WERI-Rb-1 (cell line): ENCODE results near the gene IPPK.
A peak's percentile ranks its signal among the peaks of the same experiment; 100 is the strongest.

Experiments used
- DNase-seq: peaks from one replicate; pipeline ENCODE4 v3.0.0-alpha.2; 2020
- H3K27ac ChIP-seq: fragments of 250-450 bp; sonication (Bioruptor Pico); 2 replicates; pipeline ENCODE4 v1.5.1; 2020; ENCODE audit warnings: mild to moderate bottlenecking, moderate library complexity
- H3K27me3 ChIP-seq: fragments of 250-450 bp; sonication (Bioruptor Pico); 2 replicates; pipeline ENCODE4 v1.5.1; 2021; ENCODE audit warnings: mild to moderate bottlenecking, low read depth, moderate library complexity; ENCODE audit not compliant: insufficient read depth, severe bottlenecking
- H3K36me3 ChIP-seq: fragments of 250-450 bp; sonication (Bioruptor Pico); 2 replicates; pipeline ENCODE4 v1.5.1; 2020; ENCODE audit warnings: mild to moderate bottlenecking, moderate library complexity
- H3K4me3 ChIP-seq: 2 replicates; pipeline ENCODE4 v1.5.1; 2011; ENCODE audit warnings: low read depth, mild to moderate bottlenecking, control low read depth, low read length
- H3K9me3 ChIP-seq: fragments of 250-450 bp; sonication (Bioruptor Pico); 2 replicates; pipeline ENCODE4 v1.5.1; 2021; ENCODE audit warnings: mild to moderate bottlenecking, moderate library complexity; ENCODE audit not compliant: severe bottlenecking
- CTCF ChIP-seq: IDR thresholded peaks from 2 replicates; pipeline ENCODE4 v1.5.1; 2011; ENCODE audit warnings: low read depth, mild to moderate bottlenecking, control low read depth, inconsistent platforms, low read length

IPPK gene

GRCh38 chr9:92613268-92614122 is 56.4 kb downstream of the IPPK start:
- Histone ChIP-seq H3K4me3 (no peak overlapping the region), H3K9me3 (no peaks in the 10 kb centered on the region), H3K27me3 (no peaks in the 10 kb centered on the region), H3K36me3 (peaks cover 42% of the 10 kb centered on the region), H3K27ac (no peak overlapping the region)
- TF ChIP-seq CTCF = no peak
- DNase-seq = no peak

GRCh38 chr9:92612816-92613215 is 57.1 kb downstream of the IPPK start:
- no peak for TF ChIP-seq CTCF
- H3K36me3 ChIP-seq = peaks cover 42% of the 10 kb centered on the region
- H3K27me3 ChIP-seq = no peaks in the 10 kb centered on the region

DNA sequence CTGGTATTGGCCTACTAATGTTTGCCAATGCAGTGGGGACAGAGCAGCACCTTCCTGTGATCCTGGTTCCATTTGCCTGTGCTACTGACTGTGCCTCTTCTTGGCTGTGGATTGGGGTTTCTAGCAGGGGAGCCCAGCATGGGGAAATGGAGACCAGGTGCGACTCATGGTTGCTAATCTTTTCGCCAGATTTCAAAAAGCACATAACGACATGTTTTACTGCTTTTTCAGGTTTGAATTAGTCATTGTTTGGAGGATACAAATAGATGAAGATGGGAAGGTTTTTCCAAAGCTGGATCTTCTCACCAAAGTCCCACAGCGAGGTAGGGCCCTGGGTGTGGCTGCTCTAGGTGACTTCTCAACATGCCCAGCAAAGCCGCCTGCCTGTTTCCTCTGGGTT is 57.6 kb downstream of the IPPK start:
- no peak for DNase-seq
- H3K27ac ChIP-seq = peak overlapping the region; percentile 50
- no peaks in the 10 kb centered on the region for H3K27me3 ChIP-seq
- H3K36me3 ChIP-seq = peaks cover 42% of the 10 kb centered on the region
- no peaks in the 10 kb centered on the region for H3K9me3 ChIP-seq
- no peak overlapping the region for H3K4me3 ChIP-seq
- TF ChIP-seq CTCF = no peak

More at GRCh38 chr9:92612816-92613215, 57.1 kb downstream of the IPPK start:
- Histone ChIP-seq H3K9me3 (no peaks in the 10 kb centered on the region), H3K4me3 (no peak overlapping the region), H3K27ac (no peak overlapping the region)
- no peak for DNase-seq

DNA sequence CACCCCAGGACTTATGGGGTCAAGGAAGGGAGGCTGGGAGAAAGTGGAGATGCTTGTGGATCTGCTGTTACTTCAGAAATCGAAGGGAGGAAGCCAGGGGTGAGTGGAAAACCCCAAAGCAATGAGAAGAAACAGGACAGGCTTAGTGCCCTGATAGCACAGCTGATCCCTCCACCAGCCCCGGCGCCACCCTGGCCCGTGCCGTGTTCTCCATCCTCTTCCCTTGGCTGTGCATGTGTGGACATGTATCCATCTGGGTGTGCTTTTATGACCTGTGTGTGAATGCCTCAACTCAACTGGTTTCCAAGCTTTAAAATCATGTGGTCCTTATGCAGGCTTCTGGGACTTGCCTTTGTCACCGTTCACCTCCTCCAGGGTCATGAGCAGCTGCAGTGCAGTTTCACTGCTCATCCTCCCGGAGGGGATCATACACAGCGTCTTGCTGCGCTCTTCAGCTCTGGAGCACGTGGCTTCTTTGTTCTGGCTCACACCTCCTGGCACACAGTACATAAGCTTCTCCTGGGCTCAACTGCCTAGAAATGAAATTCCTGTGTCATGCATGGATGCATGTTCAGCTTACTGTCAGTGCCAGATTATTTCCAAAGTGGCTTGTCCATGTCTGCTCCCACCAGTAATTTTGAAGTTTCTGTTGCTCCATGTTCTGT is 58.2 kb downstream of the IPPK start:
- Histone ChIP-seq H3K27me3 (no peaks in the 10 kb centered on the region), H3K27ac (peak overlapping the region; percentile 50), H3K9me3 (no peaks in the 10 kb centered on the region), H3K36me3 (peaks cover 37% of the 10 kb centered on the region), H3K4me3 (no peak overlapping the region)
- no peak for TF ChIP-seq CTCF
- DNase-seq = peak; percentile 46

GRCh38 chr9:92610470-92611420 is 59.2 kb downstream of the IPPK start:
- DNase-seq = peak; percentile 19
- no peak overlapping the region for H3K4me3 ChIP-seq
- H3K36me3 ChIP-seq = peaks cover 28% of the 10 kb centered on the region
- no peaks in the 10 kb centered on the region for H3K27me3 ChIP-seq
- peak overlapping the region; percentile 83 for H3K27ac ChIP-seq
- TF ChIP-seq CTCF = no peak
- H3K9me3 ChIP-seq = peaks cover 2% of the 10 kb centered on the region
